ENCODE results near the gene LYST. TPM values are rescaled to one million over a fixed set of nuclear protein-coding genes. Genes with fewer than 3 reads are reported as not detected.

LYST gene
- total and polyA plus RNA-seq, 2 of the 8 experiments (the other 6 are each of a cell fraction or from before 2014, with no cell fraction given): 0.29 to 0.58 TPM

GRCh38 chr1:235907897-235908240 lies 41.2 kb upstream of the LYST start (continued):
- no peak for TF ChIP-seq CHD7 (IDR thresholded peaks at IDR 0.05; ENCODE audit: insufficient replicate concordance, low read length)
- TF ChIP-seq KDM4A (IDR thresholded peaks at IDR 0.05; ENCODE audit: low read depth, low read length, severe bottlenecking): no peak
- TF ChIP-seq RBBP5 (IDR thresholded peaks at IDR 0.05; ENCODE audit: borderline replicate concordance, low read depth, low read length): no peak
- no peak for TF ChIP-seq POU5F1 (IDR thresholded peaks at IDR 0.05; ENCODE audit: low read depth, low read length)
- no peak for TF ChIP-seq CHD1 (IDR thresholded peaks at IDR 0.05; ENCODE audit: low read depth, low read length)
- no peak for TF ChIP-seq RXRA (IDR thresholded peaks at IDR 0.05; ENCODE audit: insufficient read depth, low read depth, low read length)
- TF ChIP-seq CEBPB (IDR thresholded peaks at IDR 0.05; ENCODE audit: low read depth, low read length): no peak
- TF ChIP-seq EGR1 (IDR thresholded peaks at IDR 0.05; ENCODE audit: borderline replicate concordance, low read depth, low read length): no peak
- TF ChIP-seq PHF8 (conservative IDR thresholded peaks at IDR 0.05; ENCODE audit: low read depth, low read length): no peak
- no peak for TF ChIP-seq JUND (IDR thresholded peaks at IDR 0.05; ENCODE audit: low read length)
- no peak for TF ChIP-seq GTF2F1 (IDR thresholded peaks at IDR 0.05; ENCODE audit: borderline replicate concordance, low read depth, low read length)
- TF ChIP-seq CHD2 (IDR thresholded peaks at IDR 0.05; ENCODE audit: low read length): no peak
- no peak for TF ChIP-seq HDAC2 (IDR thresholded peaks at IDR 0.05; ENCODE audit: borderline replicate concordance in 1 of 2, low read depth in 2 of 2, low read length in 2 of 2)

All from H1 (cell line).